HFFc6 (cell line): ENCODE measurements around the gene TFF3. TPM values are rescaled to one million over a fixed set of nuclear protein-coding genes. Genes with fewer than 3 reads are reported as not detected.

ENCODE experiments used
- DNase-seq: peaks from one replicate; pipeline ENCODE4 v3.0.0-alpha.2; 2018
- H3K27ac Mint-ChIP-seq: 2 replicates; pipeline ENCODE4 v1.8.0; 2020; ENCODE audit warnings: mild to moderate bottlenecking, mixed read lengths
- H3K27me3 Mint-ChIP-seq: 2 replicates; pipeline ENCODE4 v1.8.0; 2021; ENCODE audit warnings: mild to moderate bottlenecking, moderate library complexity, mixed read lengths; ENCODE audit not compliant: insufficient read depth
- H3K36me3 Mint-ChIP-seq: 2 replicates; pipeline ENCODE4 v1.8.0; 2021; ENCODE audit warnings: low read depth, mixed read lengths
- H3K4me1 Mint-ChIP-seq: 2 replicates; pipeline ENCODE4 v1.8.0; 2020; ENCODE audit warnings: low read depth, mixed read lengths
- H3K4me3 Mint-ChIP-seq: 2 replicates; pipeline ENCODE4 v1.8.0; 2020; ENCODE audit warnings: mild to moderate bottlenecking, moderate library complexity, mixed read lengths
- H3K9me3 Mint-ChIP-seq: 2 replicates; pipeline ENCODE4 v1.8.0; 2020; ENCODE audit warnings: mild to moderate bottlenecking, mixed read lengths
- CTCF ChIP-seq: fragments of 200-600 bp; sonication (generic); IDR thresholded peaks from 2 replicates; pipeline ENCODE4 v1.5.0; 2021; ENCODE audit warnings: antibody characterized with exemption, mild to moderate bottlenecking
- total RNA-seq, 6 experiments: library from RNA; stranded (reverse); fragmentation: NEBNext Ultra II Directional; extraction: Animal tissue kit (Norgen Biotek cat#: 25700); gene quantifications; 2 replicates in 1 of 6; 3 replicates in 5 of 6; pipeline ENCODE4 v1.2.3, GENCODE V29; 2021

The TFF3 gene
- total RNA-seq, 6 experiments from 2014 or later = not detected

DNA sequence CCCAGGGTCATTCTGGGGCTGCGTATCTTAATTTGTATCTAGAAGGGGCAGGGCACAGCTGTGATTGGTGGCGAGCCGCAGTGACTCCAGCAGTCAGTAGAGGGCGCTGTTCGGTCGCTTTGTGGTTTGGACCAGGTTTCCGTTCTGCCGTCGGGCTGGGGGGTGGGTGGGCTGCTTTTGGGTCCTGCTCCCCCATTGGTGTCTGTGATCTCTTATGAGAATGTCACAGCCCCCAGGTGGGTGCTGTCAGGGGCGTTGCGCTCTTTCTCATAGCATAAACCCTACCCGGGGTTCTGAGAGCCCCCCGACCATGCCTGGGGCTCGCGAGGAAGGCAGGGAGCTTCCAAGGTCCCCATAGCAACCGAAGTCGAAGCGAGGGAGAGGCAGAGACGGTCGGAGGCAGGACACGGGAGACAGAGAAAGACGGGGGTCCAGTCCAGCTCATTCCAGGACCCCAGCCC is 5.4 kb downstream of the TFF3 start:
- Mint-ChIP-seq H3K4me3 (no peak overlapping the region), H3K4me1 (no peaks in the 10 kb centered on the region), H3K27me3 (no peaks in the 10 kb centered on the region; the same call in none of the 2 replicates), H3K27ac (no peak overlapping the region), H3K9me3 (peaks cover 35% of the 10 kb centered on the region), H3K36me3 (no peaks in the 10 kb centered on the region)
- no peak for DNase-seq
- peak; percentile 66 for TF ChIP-seq CTCF

- Mint-ChIP-seq H3K27me3 (no peaks in the 10 kb centered on the region; the same call in none of the 2 replicates), H3K4me1 (no peaks in the 10 kb centered on the region), H3K4me3 (no peak overlapping the region), H3K9me3 (peaks cover 41% of the 10 kb centered on the region), H3K36me3 (no peaks in the 10 kb centered on the region), H3K27ac (no peak overlapping the region)
- no peak for DNase-seq
- no peak for TF ChIP-seq CTCF
Observed at GRCh38 chr21:42308914-42309752, 6.1 kb downstream of the TFF3 start.

GRCh38 chr21:42308161-42308913 is 6.9 kb downstream of the TFF3 start:
- no peak for DNase-seq
- H3K4me1 Mint-ChIP-seq = no peaks in the 10 kb centered on the region
- no peaks in the 10 kb centered on the region for H3K36me3 Mint-ChIP-seq
- no peak for TF ChIP-seq CTCF
- no peak overlapping the region for H3K4me3 Mint-ChIP-seq
- H3K27ac Mint-ChIP-seq = no peak overlapping the region
- H3K27me3 Mint-ChIP-seq = no peaks in the 10 kb centered on the region; the same call in none of the 2 replicates
- peaks cover 45% of the 10 kb centered on the region for H3K9me3 Mint-ChIP-seq

DNA sequence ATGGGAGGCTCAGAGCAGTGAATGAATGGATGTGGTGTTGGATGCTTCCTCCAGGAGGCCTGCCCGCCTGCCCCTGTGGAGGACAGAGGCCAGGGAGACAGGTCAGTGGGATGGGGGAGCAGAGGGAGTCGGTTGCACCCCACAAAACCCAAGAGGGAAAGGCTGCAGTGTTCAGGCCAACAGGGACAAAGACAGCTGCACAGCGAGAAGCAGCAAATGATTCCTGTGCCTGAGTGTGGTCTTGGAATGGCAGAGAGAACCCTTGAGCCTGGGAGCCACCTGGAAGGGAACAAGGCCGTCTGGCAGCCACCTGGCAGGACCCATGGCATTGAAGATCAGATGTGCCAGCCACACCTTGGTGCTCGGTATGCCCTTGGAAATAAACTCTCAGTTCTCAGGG is 8.1 kb downstream of the TFF3 start:
- Mint-ChIP-seq H3K27ac (no peak overlapping the region), H3K9me3 (peaks cover 52% of the 10 kb centered on the region), H3K27me3 (peaks cover under 1% of the 10 kb centered on the region), H3K36me3 (no peaks in the 10 kb centered on the region), H3K4me3 (no peak overlapping the region), H3K4me1 (no peaks in the 10 kb centered on the region)
- DNase-seq = no peak
- no peak for TF ChIP-seq CTCF

DNA sequence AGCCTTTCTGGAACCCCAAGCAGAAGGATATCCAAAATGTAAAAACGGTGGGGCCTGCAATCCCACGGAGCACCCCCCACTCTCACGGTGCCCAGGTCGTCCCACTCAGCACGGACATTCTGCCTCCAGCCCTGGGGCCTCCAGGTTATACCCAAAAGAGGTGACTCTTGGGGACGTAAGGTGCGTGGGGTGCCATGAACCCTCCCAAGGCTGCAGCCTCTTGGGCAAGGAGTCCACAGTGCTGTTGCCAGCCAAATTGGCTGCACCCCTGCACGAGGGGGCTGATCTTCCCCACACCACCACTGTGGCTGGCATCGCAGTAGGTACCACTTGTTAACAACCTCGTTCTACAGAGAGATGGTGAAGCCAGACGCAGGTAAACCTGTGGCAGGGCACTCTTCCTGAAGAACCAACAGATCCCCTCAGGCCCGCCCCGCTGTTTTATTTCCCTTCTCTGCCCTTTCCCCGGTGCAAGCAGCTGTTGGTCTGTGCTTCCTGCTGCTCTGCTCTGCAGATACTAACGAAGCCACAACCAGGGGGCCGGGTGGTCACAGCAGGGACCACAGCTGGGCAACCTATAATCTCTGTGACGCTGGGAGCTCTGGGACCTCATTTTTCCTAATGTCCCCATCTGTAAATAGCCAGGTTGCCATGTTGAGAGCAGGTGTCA is 8.7 kb downstream of the TFF3 start:
- Mint-ChIP-seq H3K4me1 (no peaks in the 10 kb centered on the region), H3K9me3 (peaks cover 50% of the 10 kb centered on the region), H3K36me3 (no peaks in the 10 kb centered on the region), H3K4me3 (no peak overlapping the region), H3K27me3 (peaks cover 1% of the 10 kb centered on the region), H3K27ac (no peak overlapping the region)
- TF ChIP-seq CTCF = no peak
- no peak for DNase-seq
